Activated CD4-positive, alpha-beta T cell treated with anti-CD3 and anti-CD28 coated beads, Interleukin-10, Interleukin-2, amounts not matched to agents 100 ng/mL and 50 ng/mL, durations not matched to agents 16 hours and 8 hours (primary cell): ENCODE measurements around the gene DAPK1.

ENCODE experiments used
- DNase-seq: peaks from one replicate; pipeline ENCODE4 v3.0.0-alpha.2; 2020

The DAPK1 gene

DNA sequence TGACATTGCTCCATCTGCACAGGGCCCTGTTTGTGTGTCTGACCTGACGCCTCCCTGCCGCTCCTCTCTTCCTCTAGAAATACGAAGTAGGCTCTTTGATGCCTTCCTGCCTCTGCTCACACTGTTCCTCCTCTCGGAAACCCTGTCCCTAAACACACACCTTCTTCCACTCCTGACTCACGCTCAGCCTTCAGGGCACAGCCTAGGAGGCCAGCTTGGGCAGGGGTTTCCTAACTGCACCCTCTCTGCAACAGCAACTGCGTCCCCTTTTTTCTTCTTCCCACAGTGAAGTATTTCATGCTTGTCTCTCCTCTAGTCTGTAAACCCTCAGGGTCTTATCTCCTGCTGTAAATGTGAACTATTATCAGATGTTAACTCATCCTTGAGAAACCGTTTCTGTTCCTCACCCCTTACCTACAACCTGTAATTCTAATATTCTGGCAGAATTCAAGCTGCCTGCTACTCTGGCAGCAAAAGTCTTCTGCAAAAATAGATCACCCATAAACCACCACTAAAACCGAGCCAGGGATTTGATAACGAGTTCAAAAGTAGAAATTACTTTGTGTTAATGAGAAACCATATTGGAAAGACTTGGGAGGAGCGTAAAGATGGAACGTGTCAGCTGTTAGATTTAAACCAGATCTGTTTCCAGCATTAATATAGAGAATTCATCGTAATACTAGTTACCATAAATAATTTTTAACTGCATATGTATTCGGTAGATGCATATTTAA lies 100.2 kb downstream of the DAPK1 start:
- no peak for DNase-seq

DNA sequence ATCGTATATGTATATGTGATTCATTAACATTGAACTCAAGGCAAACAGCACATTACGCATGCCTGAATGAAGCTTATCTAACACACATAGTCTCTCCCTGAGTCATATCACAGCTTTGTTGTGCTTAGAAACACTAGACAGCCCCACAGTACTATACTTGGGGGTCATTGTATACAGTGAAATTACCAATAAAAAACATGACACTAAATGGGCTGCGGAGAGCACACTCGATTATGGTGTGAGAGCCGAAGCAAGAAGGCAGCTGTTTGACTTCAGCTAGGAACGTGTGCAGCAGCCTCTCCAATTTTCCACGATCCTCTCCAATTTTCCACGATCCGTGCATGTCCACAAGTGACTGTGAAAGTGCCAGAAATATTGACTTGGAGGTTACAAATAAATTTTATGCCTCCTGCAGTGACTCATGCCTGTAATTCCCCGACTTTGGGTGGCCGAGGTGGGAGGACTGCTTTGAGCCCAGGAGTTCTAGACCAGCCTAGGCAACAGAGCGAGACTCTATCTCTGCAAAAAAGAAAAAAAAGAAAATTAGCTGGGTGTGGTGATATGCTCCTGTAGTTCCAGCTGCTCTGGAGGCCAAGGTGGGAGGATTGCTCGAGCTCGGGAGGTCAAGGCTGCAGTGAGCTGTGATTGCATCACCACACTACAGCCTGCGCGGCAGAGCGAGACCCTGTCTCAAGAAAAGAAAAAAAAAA lies 102.4 kb downstream of the DAPK1 start:
- DNase-seq, result no peak

DNA sequence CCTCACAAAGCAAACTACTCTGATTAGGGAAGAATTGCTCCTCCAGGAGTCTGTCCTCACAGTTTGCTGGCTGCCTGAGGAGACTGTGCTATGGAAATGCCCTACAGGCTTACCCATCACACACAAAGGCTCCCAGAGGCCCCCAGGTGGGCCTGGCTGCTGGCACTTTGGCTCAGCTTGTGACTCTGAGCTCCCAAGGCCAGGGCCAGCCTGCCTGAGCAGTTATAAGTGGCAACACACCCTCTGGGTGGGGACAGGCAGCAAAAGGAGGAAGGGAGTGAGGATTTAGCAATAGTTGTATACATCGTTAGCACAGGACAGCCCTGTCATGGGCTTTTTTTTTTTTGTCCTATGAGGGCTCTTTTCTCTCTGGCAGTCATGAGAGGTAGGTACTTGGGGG lies 103.5 kb downstream of the DAPK1 start:
- no peak for DNase-seq

DNA sequence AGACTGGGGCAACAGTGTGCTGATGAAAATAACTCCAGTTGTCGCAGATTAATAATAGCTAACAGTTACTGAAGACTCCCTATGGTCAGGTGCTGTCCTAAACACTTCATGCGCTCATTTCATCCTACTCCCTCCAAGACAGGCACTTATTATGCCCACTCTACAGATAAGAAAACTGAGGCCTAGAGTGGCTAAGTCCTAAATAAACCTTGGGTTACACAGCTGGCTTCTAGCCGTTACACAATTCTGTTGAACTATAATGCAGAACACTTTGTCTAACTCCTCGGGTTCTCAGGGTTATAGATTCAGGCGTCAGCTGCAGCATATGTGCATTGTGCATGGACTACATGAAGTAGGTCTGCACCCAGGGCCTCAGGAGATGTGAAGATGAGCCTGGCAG lies 103.9 kb downstream of the DAPK1 start:
- no peak for DNase-seq

DNA sequence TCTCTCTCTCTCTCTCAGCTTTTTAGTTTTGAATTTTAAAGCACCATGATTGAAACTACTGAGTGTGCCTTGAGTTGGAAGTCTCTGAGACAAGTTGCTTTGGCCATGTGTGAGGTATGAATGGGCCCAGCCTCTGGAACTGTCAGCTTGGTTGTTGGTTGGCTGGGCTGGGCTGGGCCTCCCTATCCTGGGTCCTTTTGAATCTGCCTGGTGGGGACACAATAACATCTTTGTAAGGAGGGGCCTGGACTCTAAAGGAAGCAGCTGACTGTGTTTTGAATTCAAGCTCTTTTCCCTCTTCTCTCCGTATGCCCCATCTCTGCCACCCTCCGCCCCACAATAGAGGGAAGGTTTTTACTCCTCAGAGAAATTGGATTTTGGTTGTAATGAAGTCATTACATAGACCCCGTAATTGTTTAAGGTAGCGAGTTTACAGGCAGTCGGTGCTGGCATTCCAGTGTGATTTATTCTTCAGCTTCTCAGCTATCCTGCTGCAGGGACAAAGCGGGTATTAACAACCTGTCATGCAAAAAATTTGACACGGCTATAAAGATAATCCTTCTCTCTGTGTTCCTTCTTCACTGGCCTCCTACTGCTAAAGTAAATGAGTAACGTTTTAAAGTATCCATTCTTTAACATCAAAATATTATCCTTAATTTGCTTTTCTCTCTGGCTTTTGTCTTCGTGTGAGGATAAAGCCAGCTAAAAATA lies 105.4 kb downstream of the DAPK1 start:
- no peak for DNase-seq

DNA sequence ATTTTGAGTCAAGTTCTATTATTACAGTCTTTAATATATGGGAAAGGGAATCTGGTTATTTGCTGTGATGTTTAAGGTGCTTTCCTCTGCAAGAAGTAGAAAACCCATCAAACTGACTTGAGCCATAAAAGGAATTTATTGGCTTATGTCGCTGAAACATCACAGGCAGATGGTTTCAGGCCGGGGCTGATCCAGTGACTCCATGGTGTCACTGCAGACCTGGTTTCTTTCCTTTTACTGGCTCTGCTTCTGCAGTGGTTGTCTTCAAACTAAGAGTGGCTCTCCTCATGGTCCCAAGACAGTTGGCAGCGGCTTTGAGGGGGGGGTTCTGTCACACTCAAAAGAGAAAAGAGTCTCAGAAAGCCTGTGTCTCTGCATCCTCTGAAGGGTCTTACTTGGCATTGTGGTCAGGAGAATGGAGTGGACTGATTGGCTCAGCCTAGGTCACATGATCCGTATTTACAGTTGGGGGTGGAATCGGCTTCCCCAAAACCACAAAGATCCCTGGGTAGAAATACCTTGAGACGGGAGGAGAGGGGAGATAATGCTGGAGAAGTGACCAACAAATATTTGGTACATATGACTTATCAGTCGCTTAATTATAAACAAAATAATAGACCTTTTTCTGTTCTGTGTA lies 106.3 kb downstream of the DAPK1 start:
- no peak for DNase-seq

DNA sequence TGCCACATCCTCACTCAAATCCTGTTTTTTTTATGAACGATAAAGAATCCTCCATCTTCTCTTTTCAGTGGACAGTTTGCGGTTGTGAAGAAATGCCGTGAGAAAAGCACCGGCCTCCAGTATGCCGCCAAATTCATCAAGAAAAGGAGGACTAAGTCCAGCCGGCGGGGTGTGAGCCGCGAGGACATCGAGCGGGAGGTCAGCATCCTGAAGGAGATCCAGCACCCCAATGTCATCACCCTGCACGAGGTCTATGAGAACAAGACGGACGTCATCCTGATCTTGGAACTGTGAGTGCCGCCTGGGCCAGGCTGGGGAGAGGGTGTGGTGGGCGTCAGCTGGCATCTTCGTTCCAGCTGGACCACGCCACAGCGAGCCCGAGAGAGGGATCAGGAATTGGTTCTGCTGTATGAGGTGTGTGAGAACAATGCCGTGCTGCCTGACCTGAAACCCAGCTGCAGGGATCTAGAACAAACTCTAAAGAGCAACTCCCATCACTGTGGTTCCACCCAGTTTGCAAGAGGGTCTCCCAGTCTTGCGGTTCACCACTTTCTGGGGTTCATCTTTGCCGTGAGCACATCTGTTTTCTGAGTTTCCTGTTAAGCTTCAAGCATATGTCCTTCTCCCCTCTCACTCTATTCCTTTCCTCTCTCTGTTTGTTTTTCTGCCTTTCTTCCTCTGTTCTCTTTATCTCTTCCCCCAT lies 107.4 kb downstream of the DAPK1 start:
- DNase-seq, result no peak

DNA sequence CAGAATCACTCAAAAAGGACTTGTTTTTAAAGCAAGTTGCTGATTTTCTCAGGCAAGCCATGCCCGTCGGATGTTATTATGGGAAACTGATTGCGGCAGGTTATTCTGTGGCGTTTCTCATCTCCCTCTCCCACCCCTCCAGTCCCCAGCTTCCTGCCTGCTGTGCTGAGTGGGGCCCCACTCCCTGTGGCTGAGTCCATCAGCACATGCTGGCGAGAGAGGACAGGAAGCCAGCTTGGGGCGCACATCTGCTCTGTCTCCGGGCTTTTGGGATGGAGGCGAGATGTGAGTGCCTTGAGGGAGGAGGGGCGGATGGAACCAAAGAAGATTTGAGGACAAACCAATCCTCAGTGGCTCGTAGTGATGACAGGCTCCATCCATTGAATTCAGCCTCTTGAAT lies 108.0 kb downstream of the DAPK1 start:
- DNase-seq, result no peak

DNA sequence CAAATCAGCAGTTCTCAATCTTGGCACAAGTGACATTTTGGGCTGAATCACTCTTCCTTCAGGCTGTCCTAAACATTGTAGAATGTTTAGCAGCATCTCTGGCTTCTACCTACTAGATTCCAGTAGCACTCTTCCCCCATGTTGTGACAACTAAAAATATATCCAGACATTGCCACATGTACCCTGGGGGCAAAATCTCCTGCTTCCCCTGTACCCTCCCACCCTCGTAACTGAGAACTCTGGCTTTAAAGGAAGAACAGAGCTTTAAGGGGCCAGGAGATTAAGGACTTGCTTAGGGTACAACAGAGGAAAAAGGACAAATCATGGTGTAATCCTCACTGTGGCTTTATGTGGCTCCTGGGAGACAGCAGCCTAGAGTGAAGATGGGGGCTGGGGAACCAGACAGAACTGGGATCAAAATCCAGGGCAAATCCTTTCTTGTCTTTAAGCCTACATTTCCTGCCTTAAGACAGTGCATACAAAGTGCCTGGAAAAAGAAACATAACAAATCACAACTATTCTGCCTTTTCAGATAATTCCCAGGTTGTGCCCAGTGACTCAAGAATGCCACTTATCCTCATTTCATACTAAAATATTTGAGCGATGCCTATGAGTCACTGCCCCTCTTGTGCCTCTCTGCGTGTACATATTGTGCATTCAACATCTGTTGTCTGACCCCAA lies 109.3 kb downstream of the DAPK1 start:
- no peak for DNase-seq

DNA sequence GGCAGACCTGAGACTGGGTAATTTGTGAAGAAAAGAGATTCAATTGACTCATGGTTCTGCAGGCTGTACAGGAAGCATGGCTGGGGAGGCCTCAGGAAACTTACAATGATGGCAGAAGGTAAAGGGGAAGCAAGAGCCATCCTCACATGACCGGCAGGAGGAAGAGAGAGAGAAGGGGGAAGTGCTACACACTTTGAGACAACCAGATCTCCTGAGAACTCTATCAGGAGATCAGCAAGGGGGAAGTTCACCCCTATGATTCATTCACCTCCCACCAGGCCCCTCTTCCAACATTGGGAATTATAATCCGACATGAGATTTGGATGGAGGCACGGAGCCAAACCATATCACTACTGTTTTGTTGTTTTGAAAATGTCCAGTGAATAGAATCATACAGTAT lies 110.2 kb downstream of the DAPK1 start:
- DNase-seq, result no peak

DNA sequence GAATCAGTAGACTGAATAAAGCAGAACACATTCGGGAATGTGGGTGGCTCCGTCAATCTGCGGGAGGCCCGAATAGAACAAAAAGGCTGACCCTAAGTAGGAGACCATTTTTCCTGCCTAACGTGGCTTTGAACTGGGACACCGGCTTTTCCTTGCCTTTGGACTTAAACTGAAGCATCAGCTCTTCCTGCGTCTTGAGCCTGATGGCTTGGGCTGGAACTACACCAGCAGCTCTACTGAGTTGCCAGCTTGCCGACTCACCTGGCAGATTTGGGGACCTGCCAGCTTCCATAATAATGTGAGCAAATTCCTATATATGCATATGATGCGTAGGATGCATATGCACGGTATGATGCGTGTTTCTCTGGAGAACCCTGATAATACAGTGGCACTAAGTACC lies 111.3 kb downstream of the DAPK1 start:
- DNase-seq, result no peak

DNA sequence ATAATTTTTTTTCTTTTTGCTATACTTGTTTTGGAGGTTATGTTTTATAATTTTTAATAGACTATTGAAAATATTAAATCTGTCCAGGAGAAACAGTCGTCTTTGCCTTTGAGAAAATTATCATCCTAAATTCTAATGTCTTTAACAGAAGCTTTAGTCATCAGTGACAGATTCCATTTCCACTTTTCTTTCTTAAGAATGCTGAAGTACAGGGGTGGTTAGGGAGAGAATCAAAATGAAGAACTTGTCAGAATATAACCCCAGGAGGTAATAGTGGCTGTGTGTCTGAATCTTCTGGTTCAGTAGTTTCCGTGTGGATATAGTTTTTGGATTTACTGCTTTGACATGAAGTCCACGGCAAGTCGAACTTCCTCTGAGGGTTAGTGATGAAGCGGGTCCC lies 111.8 kb downstream of the DAPK1 start:
- DNase-seq, result no peak

DNA sequence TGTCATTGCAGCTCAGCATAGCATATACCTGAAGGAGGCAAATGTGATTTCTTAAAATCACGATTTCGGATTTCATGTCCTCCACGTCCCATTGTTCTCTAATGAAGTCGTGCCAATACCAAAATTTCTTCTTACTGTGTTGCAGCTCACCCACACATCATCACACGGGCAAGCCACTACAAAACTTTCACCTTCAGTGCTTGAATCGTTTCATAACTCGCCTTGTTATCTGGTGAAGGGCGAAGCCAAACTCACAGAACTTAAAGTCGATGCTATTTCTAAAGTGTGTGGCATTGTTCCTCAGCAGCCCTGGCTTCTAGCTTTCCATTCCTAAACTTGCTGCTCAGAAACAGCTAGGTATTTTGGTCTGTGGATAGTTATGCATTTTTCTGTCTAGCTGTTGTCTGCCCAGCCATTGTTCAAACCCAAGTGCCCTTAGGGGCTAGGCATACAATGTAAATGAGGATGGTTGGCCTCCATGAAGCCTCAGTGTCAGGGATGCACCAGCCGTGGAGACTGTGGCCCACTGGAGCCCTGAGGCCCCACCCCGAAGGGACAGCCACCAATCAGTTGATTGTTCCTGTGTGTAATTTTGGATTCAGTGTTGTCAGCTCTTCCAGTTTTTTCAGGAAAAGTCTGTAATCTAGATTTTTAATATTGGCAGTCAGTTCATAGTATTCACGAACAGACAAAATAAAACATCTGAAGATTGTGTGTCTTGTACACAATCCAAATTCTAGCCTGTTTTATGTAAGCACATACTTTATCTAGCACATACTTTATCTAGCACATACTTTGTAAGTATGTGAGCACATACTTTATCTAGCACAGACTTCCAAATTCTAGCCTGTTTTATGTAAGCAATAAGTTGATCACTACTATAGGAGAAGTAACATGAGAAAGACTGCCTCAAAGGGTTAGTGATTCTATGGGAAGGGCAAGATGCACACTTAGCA lies 112.8 kb downstream of the DAPK1 start:
- DNase-seq, result no peak

DNA sequence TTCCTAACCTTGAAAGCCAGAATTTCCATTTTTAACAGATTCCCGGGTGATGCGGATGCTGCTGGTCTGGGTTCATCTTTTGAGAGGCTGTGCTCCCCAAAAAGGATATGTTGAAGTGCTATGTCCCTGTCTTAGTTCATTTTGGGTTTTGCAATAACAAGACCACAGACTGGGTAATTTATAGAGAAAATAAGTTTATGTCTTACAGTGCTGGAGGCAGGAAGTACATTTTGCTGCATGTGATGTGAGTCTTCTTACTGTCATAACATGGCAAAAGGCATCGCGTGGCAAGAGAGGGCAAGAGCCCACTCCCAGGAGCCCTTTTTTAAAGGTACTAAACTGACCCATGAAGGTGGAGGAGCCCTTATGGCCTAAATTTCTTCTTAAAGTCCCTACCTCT lies 114.1 kb downstream of the DAPK1 start:
- no peak for DNase-seq

DNA sequence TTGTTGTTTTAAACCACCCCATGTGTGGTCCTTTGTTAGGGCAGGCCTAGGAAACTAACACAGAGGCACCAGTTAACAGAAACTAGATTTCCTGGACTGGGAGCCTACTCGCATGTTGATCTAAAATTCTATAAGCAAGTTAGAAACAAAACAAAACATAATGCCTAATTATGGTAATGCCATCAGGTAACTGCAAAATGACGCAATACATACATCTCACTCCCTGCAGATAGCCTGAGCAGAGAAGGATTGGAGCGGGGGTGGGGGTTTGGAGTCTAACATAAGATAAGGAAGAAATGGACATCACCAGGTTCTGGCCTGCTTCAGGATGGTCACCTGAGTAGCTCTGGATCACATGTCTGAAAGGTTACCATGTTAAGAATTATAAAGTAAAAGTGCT lies 114.9 kb downstream of the DAPK1 start:
- DNase-seq, result no peak

DNA sequence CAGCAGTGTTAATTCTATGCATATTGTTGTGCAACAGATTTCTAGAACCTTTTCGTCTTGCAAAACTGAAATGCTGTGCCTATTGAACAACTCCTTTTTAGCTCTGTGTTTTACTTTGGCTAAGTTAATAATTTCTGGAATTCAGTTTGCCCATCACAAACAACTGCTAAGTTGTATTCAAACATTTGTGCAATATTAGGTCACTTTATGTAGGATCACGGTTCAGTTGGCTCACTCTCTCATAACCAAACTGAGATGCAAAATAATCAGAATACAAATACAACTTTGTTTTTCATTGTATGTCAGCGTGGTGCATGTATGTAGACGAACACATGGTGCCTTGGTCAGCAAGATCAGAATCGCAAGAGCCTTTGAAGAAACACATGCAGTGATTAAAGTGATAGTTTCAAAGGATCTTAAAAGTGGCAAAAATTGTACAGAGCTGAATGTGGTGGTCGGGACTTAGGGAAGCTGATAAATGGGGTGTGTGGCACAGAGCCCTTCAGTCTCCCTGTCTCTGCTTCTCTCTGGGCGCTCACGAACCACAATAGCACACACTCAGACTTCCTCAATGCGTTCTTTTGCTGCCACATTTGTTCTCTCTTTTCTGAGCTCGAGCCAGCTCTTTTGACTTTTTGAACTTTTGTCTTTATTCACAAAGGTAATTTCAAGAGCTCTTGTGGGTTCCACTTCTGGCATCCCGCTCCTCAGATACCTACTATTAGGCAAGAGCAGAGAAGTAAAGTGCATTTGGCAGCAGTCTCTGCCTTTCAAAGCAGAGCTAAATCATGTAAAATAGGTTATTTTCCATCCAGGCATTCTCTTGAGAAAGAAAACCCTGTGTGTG lies 115.8 kb downstream of the DAPK1 start:
- DNase-seq, result no peak

DNA sequence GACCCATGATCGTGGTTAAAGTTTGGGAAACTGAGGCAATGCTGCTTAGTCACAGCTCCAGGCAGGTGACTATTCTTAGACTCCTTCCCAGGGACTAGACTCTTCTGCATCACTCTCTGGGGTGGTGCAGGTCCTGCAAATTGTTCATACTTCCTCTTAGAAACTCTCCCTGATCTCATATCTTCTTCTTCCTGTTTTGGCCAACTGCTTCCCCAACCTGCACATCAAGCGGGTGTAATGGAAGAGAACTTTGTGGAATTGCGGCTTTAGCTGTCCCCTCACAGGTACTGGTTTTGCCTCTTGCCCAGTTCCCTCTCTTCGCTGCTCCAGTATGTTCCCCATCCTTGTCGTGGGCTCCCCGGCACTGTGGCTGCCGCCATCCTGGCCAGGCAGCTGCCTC lies 116.7 kb downstream of the DAPK1 start:
- DNase-seq, result no peak

DNA sequence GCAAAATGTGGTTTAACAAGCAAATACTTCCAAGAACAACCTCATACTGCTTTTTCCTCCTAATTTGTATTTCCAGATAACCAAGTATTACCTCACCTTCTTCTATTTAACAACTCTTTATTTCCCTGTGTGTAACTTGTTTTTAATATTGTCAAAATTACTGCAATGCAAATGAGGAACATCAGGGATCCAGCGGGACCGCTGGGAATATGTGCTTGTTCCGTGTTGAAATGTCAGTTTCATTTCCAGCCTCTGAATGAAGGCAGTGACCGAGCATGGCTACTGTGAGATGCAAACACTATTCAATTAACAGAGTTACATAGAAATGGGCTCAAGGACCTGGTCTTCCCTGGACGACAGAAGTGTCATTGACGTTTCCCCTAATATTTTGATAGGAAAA lies 117.5 kb downstream of the DAPK1 start:
- no peak for DNase-seq

DNA sequence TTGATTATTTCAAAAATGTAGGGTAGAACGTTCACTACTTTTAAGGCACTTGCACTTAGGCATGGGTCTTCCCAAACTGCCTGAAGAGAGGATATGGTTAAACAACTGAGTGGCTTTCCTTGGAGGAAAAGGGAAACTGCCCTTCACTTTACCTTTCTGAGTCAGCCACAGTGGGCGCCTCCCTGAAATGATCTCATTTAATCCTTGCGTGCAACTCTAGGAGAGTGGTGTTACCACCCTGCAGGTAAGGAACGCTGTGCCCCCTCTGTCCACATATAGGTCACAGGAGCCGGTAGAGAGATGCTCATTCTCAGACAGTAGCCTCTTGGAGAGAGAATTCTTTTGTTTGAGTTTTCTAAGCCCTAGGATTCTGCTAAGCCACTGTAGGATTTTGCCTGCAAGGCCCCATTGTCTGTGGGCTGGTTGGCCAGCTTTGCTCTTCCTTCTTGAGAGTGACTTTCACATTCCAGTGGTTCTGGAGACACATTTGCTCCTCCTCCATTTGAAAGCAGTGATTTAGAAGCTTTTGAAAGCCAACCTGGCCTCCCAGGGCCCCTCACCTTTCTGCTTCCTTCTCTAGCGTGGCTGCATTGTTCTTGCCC lies 118.0 kb downstream of the DAPK1 start:
- DNase-seq, result no peak

DNA sequence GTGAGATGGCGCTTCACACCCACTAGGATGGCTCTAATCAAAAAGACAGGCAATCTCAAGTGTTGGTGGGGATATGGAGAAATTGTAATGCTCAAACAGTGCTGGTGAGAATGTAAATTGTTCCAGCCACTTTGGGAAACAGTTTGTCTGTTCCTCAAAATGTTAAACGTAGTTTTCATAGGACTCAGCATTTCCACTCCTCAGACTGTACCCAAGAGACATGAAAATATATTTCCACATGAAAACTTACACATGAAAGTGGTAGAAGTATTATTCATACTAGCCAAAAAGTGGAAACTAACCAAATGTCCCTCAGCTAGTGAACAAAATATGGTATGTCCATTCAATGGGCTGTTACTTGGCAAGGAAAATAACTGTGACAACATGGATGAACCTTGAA lies 120.6 kb downstream of the DAPK1 start:
- no peak for DNase-seq
